H1 (cell line): ENCODE data around the gene LRRC46. TPM values are rescaled to one million over a fixed set of nuclear protein-coding genes. Genes with fewer than 3 reads are reported as not detected.

Experiments used
- CTCF ChIA-PET: fragments of 300-600 bp; sonication (Branson Sonifier 250); formaldehyde crosslinking; loops from one replicate; lab custom pipeline; 2021; ENCODE audit not compliant: partially characterized antibody; lab: Charles Lee
- POLR2A ChIA-PET: fragments of 300-600 bp; sonication (Branson Sonifier 250); formaldehyde crosslinking; loops from one replicate; lab custom pipeline; 2021; ENCODE audit warnings: inconsistent platforms; ENCODE audit not compliant: partially characterized antibody; lab: Charles Lee
- DNase-seq, 2 experiments: peaks; one replicate each; pipeline versions ENCODE4 v3.0.0 to v3.0.0-alpha.2; 2010 to 2022; ENCODE audit warnings: low spot score in 2 of 2, low read depth in 1 of 2, mixed read lengths in 1 of 2
- FAIRE-seq: peaks from 2 replicates; lab custom pipeline; 2011; peaks lifted over from hg19 to GRCh38; lab: Jason Lieb, UNC
- H2AFZ ChIP-seq: 2 replicates; pipeline ENCODE4 v1.8.1; 2012; ENCODE audit warnings: low read length, inconsistent platforms
- H2AK5ac ChIP-seq: 2 replicates; pipeline ENCODE4 v1.6.1; 2013; ENCODE audit warnings: low read depth, low read length
- H2BK120ac ChIP-seq: replicated peaks from 2 replicates; pipeline ENCODE3; 2013; ENCODE audit warnings: low read depth, low read length, inconsistent platforms
- H2BK12ac ChIP-seq: 2 replicates; pipeline ENCODE4 v1.6.1; 2013; ENCODE audit warnings: low read depth, low read length
- H2BK15ac ChIP-seq: 2 replicates; pipeline ENCODE4 v1.6.1; 2013; ENCODE audit warnings: low read length
- H2BK20ac ChIP-seq: 2 replicates; pipeline ENCODE4 v1.6.1; 2013; ENCODE audit warnings: low read length
- H2BK5ac ChIP-seq: 2 replicates; pipeline ENCODE4 v1.6.1; 2013; ENCODE audit warnings: low read depth, low read length
- H3K14ac ChIP-seq: 2 replicates; pipeline ENCODE4 v1.6.1; 2013; ENCODE audit warnings: inconsistent platforms; ENCODE audit not compliant: insufficient read length
- H3K18ac ChIP-seq: 2 replicates; pipeline ENCODE4 v1.6.1; 2013; ENCODE audit warnings: low read length; ENCODE audit errors: extremely low read depth
- H3K23ac ChIP-seq: 2 replicates; pipeline ENCODE4 v1.6.1; 2013; ENCODE audit warnings: inconsistent platforms; ENCODE audit not compliant: insufficient read length
- H3K23me2 ChIP-seq: 2 replicates; pipeline ENCODE4 v1.6.1; 2013; ENCODE audit warnings: low read depth, low read length
- H3K27ac ChIP-seq: 2 replicates; pipeline ENCODE4 v1.6.1; 2011; ENCODE audit warnings: low read depth, low read length, inconsistent platforms
- H3K27me3 ChIP-seq, 4 experiments: replicated peaks in 1 of 4; 1 replicate in 1 of 4; 2 replicates in 3 of 4; pipeline versions ENCODE4 v1.6.1 to v1.8.1; 2011 to 2013; ENCODE audit warnings: low read length in 3 of 4, mild to moderate bottlenecking in 3 of 4, inconsistent platforms in 2 of 4, mixed read lengths in 2 of 4, moderate library complexity in 1 of 4; ENCODE audit not compliant: control insufficient read depth in 3 of 4, insufficient read depth in 3 of 4; ENCODE audit errors: extremely low read depth in 1 of 4
- H3K36me3 ChIP-seq, 4 experiments: 2 replicates each; pipeline versions ENCODE4 v1.6.1 to v1.8.1; 2011 to 2013; ENCODE audit warnings: mild to moderate bottlenecking in 4 of 4, low read length in 3 of 4, moderate library complexity in 2 of 4, control low read depth in 1 of 4, inconsistent platforms in 1 of 4; ENCODE audit not compliant: insufficient read depth in 4 of 4, control insufficient read depth in 2 of 4
- H3K4ac ChIP-seq: replicated peaks from 2 replicates; pipeline ENCODE3; 2013; ENCODE audit warnings: low read length, low read depth, mixed read lengths, inconsistent platforms; ENCODE audit not compliant: insufficient read length
- H3K4me1 ChIP-seq, 4 experiments: replicated peaks in 1 of 4; 1 replicate in 1 of 4; 2 replicates in 3 of 4; pipeline versions ENCODE4 v1.6.1 to v1.8.1; 2011 to 2013; ENCODE audit warnings: low read length in 3 of 4, inconsistent platforms in 2 of 4, mixed read lengths in 1 of 4; ENCODE audit not compliant: insufficient read depth in 4 of 4, control insufficient read depth in 3 of 4
- H3K4me2 ChIP-seq, 2 experiments: 2 replicates each; pipeline versions ENCODE4 v1.6.1 to v1.8.1; 2011 to 2013; ENCODE audit warnings: low read depth in 2 of 2, low read length in 2 of 2, control low read depth in 1 of 2, inconsistent platforms in 1 of 2, mild to moderate bottlenecking in 1 of 2; ENCODE audit not compliant: insufficient read depth in 1 of 2
- H3K4me3 ChIP-seq, 4 experiments: fragments of 200-600, 300-600 bp in 1 of 4; sonication (generic), shearing (Covaris generic), sonication (Bioruptor Twin) in 1 of 4; 2 replicates each; pipeline versions ENCODE4 v1.5.1 to v1.8.1; 2011 to 2016; ENCODE audit warnings: low read length in 4 of 4, low read depth in 3 of 4, control low read depth in 2 of 4, inconsistent platforms in 2 of 4, mild to moderate bottlenecking in 2 of 4, mixed read lengths in 1 of 4, moderate library complexity in 1 of 4; ENCODE audit not compliant: insufficient read depth in 2 of 4; ENCODE audit errors: extremely low read depth in 1 of 4
- H3K56ac ChIP-seq: replicated peaks from 2 replicates; pipeline ENCODE3; 2013; ENCODE audit warnings: low read depth, mild to moderate bottlenecking, mixed read lengths, low read length, inconsistent platforms; ENCODE audit not compliant: insufficient read length
- H3K79me1 ChIP-seq: 2 replicates; pipeline ENCODE4 v1.6.1; 2013; ENCODE audit warnings: low read depth, low read length, control low read depth
- H3K79me2 ChIP-seq, 2 experiments: 2 replicates each; pipeline versions ENCODE4 v1.6.1 to v1.8.1; 2012 to 2013; ENCODE audit warnings: low read length in 2 of 2, mild to moderate bottlenecking in 2 of 2, inconsistent platforms in 1 of 2; ENCODE audit not compliant: insufficient read depth in 2 of 2, control insufficient read depth in 1 of 2
- H3K9ac ChIP-seq, 4 experiments: replicated peaks in 1 of 4; 1 replicate in 1 of 4; 2 replicates in 3 of 4; pipeline versions ENCODE4 v1.6.1 to v1.8.1; 2011 to 2013; ENCODE audit warnings: low read depth in 3 of 4, low read length in 3 of 4, control low read depth in 2 of 4, mild to moderate bottlenecking in 2 of 4, moderate library complexity in 2 of 4, inconsistent platforms in 1 of 4; ENCODE audit errors: extremely low read depth in 1 of 4
- H3K9me3 ChIP-seq, 2 experiments: 2 replicates each; pipeline versions ENCODE4 v1.6.1 to v1.8.1; 2012 to 2013; ENCODE audit warnings: mild to moderate bottlenecking in 2 of 2, moderate library complexity in 2 of 2, control low read depth in 1 of 2, inconsistent platforms in 1 of 2, low read depth in 1 of 2, low read length in 1 of 2, mixed read lengths in 1 of 2; ENCODE audit not compliant: insufficient read depth in 2 of 2
- H4K20me1 ChIP-seq, 2 experiments: replicated peaks in 1 of 2; 2 replicates each; pipeline versions ENCODE3 to v1.8.1; 2011 to 2013; ENCODE audit warnings: inconsistent platforms in 2 of 2, low read length in 2 of 2, mild to moderate bottlenecking in 1 of 2; ENCODE audit not compliant: insufficient read depth in 2 of 2, control insufficient read depth in 1 of 2
- H4K5ac ChIP-seq: 2 replicates; pipeline ENCODE4 v1.6.1; 2013; ENCODE audit warnings: low read length, low read depth, mixed read lengths, inconsistent platforms; ENCODE audit not compliant: insufficient read length
- H4K8ac ChIP-seq: 2 replicates; pipeline ENCODE4 v1.8.0; 2013; ENCODE audit warnings: mild to moderate bottlenecking, moderate library complexity, low read length, inconsistent platforms; ENCODE audit not compliant: insufficient read depth; ENCODE audit errors: extremely low read depth
- H4K91ac ChIP-seq: replicated peaks from 2 replicates; pipeline ENCODE3; 2013; ENCODE audit warnings: low read length, mixed read lengths, inconsistent platforms; ENCODE audit not compliant: insufficient read length
- ASH2L ChIP-seq: fragments of 200-600, 300-600 bp; sonication (generic); IDR thresholded peaks from one replicate; pipeline ENCODE4 v1.7.1; 2017; ENCODE audit warnings: low read length
- GABPA ChIP-seq: IDR thresholded peaks from 2 replicates; pipeline ENCODE4 v1.6.1; 2011; ENCODE audit warnings: mild to moderate bottlenecking, low read length, moderate library complexity, borderline replicate concordance; ENCODE audit not compliant: insufficient read depth
- JUN ChIP-seq: IDR thresholded peaks from 2 replicates; pipeline ENCODE4 v1.6.1; 2011; ENCODE audit warnings: low read depth, mild to moderate bottlenecking, improper control_type of control experiment, low read length
- JUND ChIP-seq: IDR thresholded peaks from 2 replicates; pipeline ENCODE4 v1.6.1; 2011; ENCODE audit warnings: mild to moderate bottlenecking, improper control_type of control experiment, low read length
- RAD21 ChIP-seq, 2 experiments: IDR thresholded peaks in 1 of 2; conservative IDR thresholded peaks in 1 of 2; 2 replicates each; pipeline ENCODE4 v1.6.1; 2011; ENCODE audit warnings: low read depth in 2 of 2, low read length in 2 of 2, improper control_type of control experiment in 1 of 2, inconsistent platforms in 1 of 2, mild to moderate bottlenecking in 1 of 2, moderate library complexity in 1 of 2
- TAF7 ChIP-seq: optimal IDR thresholded peaks from 2 replicates; pipeline ENCODE3; 2011; ENCODE audit warnings: low read depth, mild to moderate bottlenecking, inconsistent platforms, low read length, moderate library complexity, borderline replicate concordance
- TCF12 ChIP-seq: IDR thresholded peaks from 2 replicates; pipeline ENCODE4 v1.6.1; 2011; ENCODE audit warnings: low read depth, mild to moderate bottlenecking, low read length
- WGBS, 2 experiments: shearing (Covaris generic) in 1 of 2; methylation state at CpG; one replicate each; pipeline versions ENCODE4 v1.1.6 to v1.1.7; 2013 to 2015; ENCODE audit warnings: low lambda C conversion rate in 2 of 2, mixed read lengths in 2 of 2, inconsistent platforms in 1 of 2, low coverage in 1 of 2, missing lambda C conversion rate in 1 of 2; ENCODE audit not compliant: insufficient replicate concordance in 2 of 2, insufficient coverage in 1 of 2, insufficient read length in 1 of 2; ENCODE audit errors: extremely low coverage in 1 of 2, missing lambda C conversion rate in 1 of 2; 5-methylcytosine and 5-hydroxymethylcytosine counted together
- polyA plus RNA-seq, 7 experiments: library from polyadenylated mRNA; depleted of rRNA in 3 of 7; stranded (reverse) in 5 of 7; unstranded in 2 of 7; fragments of >200 nt in 5 of 7; fragments of 200-250 nt in 2 of 7; gene quantifications; 1 replicate in 5 of 7; 2 replicates in 1 of 7; 4 replicates in 1 of 7; pipeline versions ENCODE4 v1.2.1 to v1.2.3, GENCODE V29; 2011 to 2013; ENCODE audit warnings: missing spikeins in 2 of 7, mixed read lengths in 2 of 7
- total RNA-seq: library from RNA; stranded (reverse); fragmentation: NEBNext Ultra II Directional; extraction: Animal tissue kit (Norgen Biotek cat#: 25700); gene quantifications from 2 replicates; pipeline ENCODE4 v1.2.1, GENCODE V29; 2021
- TF ChIP-seq, protein P1 (sequence below): IDR thresholded peaks from 2 replicates; pipeline ENCODE4 v1.6.1; 2011; ENCODE audit warnings: low read depth, mild to moderate bottlenecking, low read length; ENCODE audit not compliant: insufficient read depth

The LRRC46 gene
- total and polyA plus RNA-seq, 2 of the 8 experiments (the other 6 are each of a cell fraction or from before 2014, with no cell fraction given), result 0.18 TPM; not detected in 1

DNA sequence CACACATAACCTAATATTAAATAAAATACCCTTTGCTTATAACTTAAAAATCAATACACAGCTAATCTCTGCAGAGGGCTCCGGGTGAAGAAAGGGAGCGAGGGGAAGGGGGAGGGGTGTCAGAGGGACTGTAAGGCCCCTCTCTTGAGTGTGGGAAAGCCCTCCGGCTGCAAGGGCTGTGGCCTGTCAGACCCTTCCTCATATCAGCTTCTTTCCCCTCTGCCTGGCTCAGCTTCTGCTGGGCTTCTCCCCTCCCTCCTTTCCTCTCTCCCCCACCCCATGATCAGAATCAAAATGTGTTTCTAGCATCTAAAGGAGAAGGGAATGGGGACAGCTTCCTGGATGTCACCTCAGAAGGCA lies 14.2 kb downstream of the LRRC46 start:
- Histone ChIP-seq H4K20me1 (peaks cover 3 to 5% of the 10 kb centered on the region in 2 experiments), H3K79me1 (no peaks in the 10 kb centered on the region), H2BK120ac (no peak overlapping the region), H4K8ac (no peak overlapping the region), H3K79me2 (no peaks in the 10 kb centered on the region), H4K5ac (no peak overlapping the region), H4K91ac (no peak overlapping the region), H3K36me3 (no peaks in the 10 kb centered on the region), H3K4me3 (no peak overlapping the region), H3K23me2 (peaks cover 12% of the 10 kb centered on the region), H2AFZ (no peak overlapping the region), H3K27ac (no peak overlapping the region), H3K23ac (no peak overlapping the region), H2BK15ac (peak overlapping the region; percentile 1; the same call in 1 of the 2 replicates), H2AK5ac (no peak overlapping the region), H3K27me3 (peaks cover 46 to 65% (median 59%) of the 10 kb centered on the region in 4 experiments), H3K9ac (no peak overlapping the region), H3K4me1 (peaks cover 0 to 34% (median 16%) of the 10 kb centered on the region in 4 experiments; a peak in 6 of 7 replicates), H3K4ac (no peak overlapping the region), H3K4me2 (no peak overlapping the region), H2BK5ac (no peak overlapping the region), H2BK12ac (peak overlapping the region; percentile 11; the same call in 1 of the 2 replicates), H2BK20ac (no peak overlapping the region), H3K18ac (no peak overlapping the region), H3K14ac (no peak overlapping the region), H3K56ac (no peak overlapping the region), H3K9me3 (no peaks in the 10 kb centered on the region)
- CTCF ChIA-PET, result interaction anchor here (1.0 to 33.0 kb wide), 14 partner anchors 11 to 175 kb away, joined by 3 to 1206 read pairs (median 12); partner anchors contain the start of genes CDK5RAP3, OSBPL7, PNPO and PRR15L
- DNase-seq (no peak), FAIRE-seq (no peak)
- POLR2A ChIA-PET, result interaction anchor here (0.5 to 12.4 kb wide), 5 partner anchors 27 to 72 kb away, joined by 3 to 134 read pairs (median 5); partner anchors contain the start of gene SP2
- WGBS, 2 experiments, result 100% methylated on average over 3 of the region's 3 CpGs; no CpG with 5 or more reads in 1 of the 2 experiments
- TF ChIP-seq JUND (no peak), RAD21 (IDR thresholded peaks at IDR 0.05 in 1 of 2, conservative IDR thresholded peaks at IDR 0.05 in 1 of 2; ENCODE audit: low read depth in 2 of 2, low read length in 2 of 2) (no peak), ASH2L (no peak), TAF7 (no peak), TCF12 (no peak), GABPA (no peak), JUN (no peak)
- TF ChIP-seq, protein P1, sequence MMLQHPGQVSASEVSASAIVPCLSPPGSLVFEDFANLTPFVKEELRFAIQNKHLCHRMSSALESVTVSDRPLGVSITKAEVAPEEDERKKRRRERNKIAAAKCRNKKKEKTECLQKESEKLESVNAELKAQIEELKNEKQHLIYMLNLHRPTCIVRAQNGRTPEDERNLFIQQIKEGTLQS, result no peak
